Endothelial cell of hepatic sinusoid (primary cell): Measurements from ENCODE around the gene LMAN1.

Source experiments
- in situ Hi-C: cut with HindIII; loops from 2 replicates; pipeline ENCODE4 v1.10.0; 2017; ENCODE audit warnings: low sequenced_read_pairs

Gene LMAN1

DNA sequence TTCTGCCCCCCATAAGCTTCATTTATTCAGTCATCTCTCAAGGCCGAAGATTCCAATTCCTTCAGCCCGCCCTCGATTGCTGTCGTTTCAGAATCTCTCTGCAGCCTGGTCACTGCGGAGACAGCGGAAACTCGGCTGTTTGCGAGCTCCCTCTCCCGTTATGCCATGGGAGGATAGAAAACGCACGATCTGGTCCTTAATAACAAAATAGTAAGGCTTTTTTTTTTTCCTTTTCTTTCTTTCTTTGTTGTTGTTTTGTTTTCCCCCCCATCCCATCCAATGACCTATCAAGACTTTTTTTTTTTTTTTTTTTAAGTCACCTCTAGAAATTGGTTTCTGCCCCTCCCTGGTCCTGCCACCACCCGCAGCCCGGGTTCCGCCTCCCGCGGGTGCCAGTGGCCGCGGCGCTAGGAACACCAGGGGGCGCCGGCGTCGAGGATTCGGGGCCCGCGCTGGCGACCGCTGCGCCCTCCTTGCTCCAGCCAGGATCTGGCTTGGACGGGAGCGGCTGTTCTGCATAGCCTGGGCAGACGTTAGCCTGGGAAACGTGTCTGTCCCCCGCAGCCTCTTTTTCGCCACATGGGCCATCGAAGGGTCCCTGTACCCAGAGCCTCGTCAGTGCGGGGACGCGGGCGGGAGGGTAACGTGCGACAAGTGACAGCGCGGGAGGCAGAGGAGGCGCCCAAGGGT, 50.7 kb downstream of the LMAN1 start:
- in situ Hi-C loops = no loop called here

- in situ Hi-C loops = no loop called here
Measured at GRCh38 chr18:59306640-59307039, 52.4 kb downstream of the LMAN1 start.

DNA sequence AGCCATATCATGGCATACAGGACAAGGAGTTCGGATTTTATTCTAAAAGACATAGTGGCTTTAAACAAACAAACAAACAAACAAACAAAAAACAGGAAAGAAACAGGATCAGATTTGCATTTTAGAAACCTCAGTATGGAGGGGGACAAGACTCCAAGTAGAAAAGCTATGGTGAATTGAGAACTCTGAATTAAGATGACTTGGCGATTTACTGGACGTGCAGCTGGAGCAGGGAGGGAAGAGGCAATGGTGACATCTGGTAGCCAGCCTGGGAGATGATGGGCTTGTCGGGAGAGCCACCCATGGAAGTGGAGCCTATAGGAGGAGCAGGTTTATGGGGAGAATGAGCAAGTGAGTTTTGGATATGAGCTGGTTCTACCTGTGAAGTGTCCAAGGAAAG, 53.8 kb downstream of the LMAN1 start:
- in situ Hi-C loops = no loop called here

GRCh38 chr18:59303656-59304195, 55.3 kb downstream of the LMAN1 start:
- in situ Hi-C loops = no loop called here

- in situ Hi-C loops = no loop called here
Measured at GRCh38 chr18:59303006-59303405, 56.1 kb downstream of the LMAN1 start.

DNA sequence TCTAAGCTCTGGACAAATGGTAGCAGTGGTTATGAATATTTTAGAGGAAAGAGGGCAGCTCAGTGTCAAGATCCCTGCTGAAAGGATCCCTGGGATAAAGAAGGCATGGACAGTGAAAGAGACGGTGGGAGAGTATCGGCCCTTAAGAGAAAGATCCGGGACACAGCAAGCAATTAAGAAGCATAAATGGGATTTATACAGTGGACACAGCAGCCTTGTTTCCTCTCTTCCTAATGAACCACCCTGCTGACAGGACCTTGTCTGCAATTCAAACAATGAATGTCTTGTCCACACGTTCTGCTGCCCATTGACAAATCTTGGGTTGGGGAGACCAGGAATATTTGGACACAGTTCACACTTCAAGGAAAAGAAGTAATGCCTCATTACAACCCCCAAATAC, 57.1 kb downstream of the LMAN1 start:
- in situ Hi-C loops = no loop called here

DNA sequence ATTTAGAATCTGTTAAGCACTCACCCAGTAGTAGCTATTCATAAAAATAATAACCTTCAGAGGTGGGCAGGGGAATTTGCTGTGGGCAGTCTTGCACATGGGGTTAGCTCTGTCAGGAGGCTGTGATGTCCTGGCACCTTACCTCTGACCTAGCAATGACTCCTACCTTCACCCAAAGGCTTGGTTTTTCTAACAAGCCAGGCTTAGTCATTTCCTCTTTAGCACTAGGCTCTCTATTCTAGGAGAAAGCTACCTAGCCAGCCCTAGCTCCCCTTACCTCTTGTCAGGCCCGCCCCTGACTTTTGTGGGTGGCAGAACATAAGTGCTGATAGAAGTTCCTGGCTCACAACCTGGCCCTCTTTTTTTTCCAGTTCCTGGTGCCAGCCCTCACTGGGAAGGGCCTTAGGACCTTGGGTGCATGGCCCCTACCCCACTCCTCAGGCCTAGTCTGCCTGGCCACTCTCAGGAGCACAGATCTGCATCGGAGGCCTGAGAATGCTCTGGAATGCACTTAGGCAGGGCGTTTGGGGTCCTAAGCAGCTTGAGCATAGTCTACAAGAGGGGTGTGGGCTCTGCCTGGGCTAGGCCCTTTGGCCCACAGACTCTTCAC, 58.3 kb downstream of the LMAN1 start:
- in situ Hi-C loops = no loop called here

GRCh38 chr18:59298871-59299270, 60.2 kb downstream of the LMAN1 start:
- in situ Hi-C loops = no loop called here

- in situ Hi-C loops = no loop called here
Measured at GRCh38 chr18:59293317-59293716, 65.7 kb downstream of the LMAN1 start.

DNA sequence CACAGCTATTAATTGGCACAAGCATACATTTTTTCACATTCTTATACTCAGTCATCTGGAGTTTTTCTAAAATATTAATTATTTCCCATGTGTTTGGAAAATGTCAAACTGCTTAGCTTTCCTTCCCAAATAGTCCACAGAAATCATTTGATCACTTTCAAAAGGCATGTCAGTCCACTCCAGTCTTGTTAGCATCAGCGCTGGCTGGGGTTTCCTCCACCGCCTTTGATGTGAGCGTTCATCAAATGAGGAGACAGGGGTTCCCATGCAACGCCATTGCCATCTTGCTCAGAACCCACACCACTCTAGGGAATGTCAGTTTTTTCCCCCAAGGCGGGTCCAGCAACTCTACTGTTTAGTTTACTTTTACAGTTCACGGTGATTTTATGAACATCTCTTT, 72.7 kb downstream of the LMAN1 start:
- in situ Hi-C loops = no loop called here

DNA sequence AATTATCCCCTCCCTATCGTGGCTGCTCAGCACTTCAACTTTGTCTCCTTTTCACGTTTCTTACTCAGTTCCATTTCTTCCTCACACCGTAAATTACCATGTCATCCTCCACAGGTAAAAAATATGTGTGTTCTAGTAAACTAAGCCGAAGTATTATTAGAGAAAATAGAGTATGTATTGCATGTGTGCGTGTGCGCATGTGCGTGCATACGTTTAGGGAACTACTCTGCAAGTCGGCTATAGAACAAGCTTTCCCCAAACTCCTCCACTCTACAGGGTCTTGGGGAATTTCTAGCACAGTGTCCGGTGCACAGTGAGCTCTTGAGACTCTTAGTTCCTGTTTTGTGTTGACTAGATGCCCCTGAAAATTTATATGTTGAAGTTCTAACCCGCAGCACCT, 76.7 kb downstream of the LMAN1 start:
- in situ Hi-C loops = no loop called here

DNA sequence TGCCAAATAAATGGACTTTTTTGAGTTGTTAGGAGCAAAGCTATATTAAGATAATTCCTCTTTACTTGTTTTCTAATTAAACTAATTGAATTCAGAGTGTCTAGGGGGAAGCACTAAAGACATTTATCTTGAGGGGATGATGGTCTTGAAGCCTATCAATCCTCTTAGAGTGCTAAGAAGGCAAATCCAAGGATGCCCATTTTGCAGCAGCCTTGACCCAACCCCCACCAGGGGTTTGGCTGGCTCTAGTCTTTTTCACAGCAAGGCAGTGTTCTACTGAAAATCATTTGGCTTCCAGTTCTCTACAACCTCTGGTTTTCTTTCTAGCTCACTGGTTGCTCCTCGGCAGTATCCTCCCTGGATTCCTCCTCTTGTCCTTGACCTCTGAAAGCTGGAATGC, 79.3 kb downstream of the LMAN1 start:
- in situ Hi-C loops = no loop called here

DNA sequence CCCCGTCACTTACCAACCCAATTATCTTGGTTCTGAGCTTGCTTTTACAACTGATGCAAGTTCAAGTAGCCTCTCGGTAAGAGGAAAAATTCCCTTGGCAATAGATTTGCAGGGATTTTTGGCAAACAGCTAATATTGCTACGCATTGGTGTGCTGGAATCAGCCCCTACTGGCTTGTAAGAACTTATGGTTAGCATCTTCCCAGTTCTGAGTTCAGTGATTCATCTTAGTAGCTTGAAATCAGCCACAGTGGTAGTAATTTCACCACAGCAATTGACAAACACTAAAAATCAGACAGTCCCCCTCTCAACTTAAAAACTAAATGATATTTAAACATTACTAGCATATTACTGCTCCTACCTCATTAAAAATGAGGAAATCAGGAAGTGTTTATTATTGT, 79.9 kb downstream of the LMAN1 start:
- in situ Hi-C loops = no loop called here

GRCh38 chr18:59278793-59279192, 80.3 kb downstream of the LMAN1 start:
- in situ Hi-C loops = no loop called here
